Progenitor cell of endocrine pancreas (in vitro differentiated cells): ENCODE measurements around the gene MAG. TPM values are rescaled to one million over a fixed set of nuclear protein-coding genes. Genes with fewer than 3 reads are reported as not detected.
A peak's percentile ranks its signal among the peaks of the same experiment; 100 is the strongest.

Source experiments
- DNase-seq: peaks from one replicate; pipeline ENCODE4 v3.0.0; 2021; ENCODE audit warnings: low spot score; ENCODE audit not compliant: unreplicated experiment
- H3K27ac Mint-ChIP-seq: 2 replicates; pipeline ENCODE4 v1.8.0; 2021; ENCODE audit warnings: mild to moderate bottlenecking, moderate library complexity, mixed read lengths
- H3K27me3 Mint-ChIP-seq: 2 replicates; pipeline ENCODE4 v1.8.0; 2021; ENCODE audit warnings: mixed read lengths
- H3K36me3 Mint-ChIP-seq: 2 replicates; pipeline ENCODE4 v1.8.0; 2022; ENCODE audit warnings: mixed read lengths; ENCODE audit not compliant: insufficient read depth
- H3K4me1 Mint-ChIP-seq: 2 replicates; pipeline ENCODE4 v1.8.0; 2021; ENCODE audit warnings: low read depth, mixed read lengths
- H3K4me3 Mint-ChIP-seq: 2 replicates; pipeline ENCODE4 v1.8.0; 2021; ENCODE audit warnings: low read depth, mild to moderate bottlenecking, moderate library complexity, mixed read lengths
- H3K9me3 Mint-ChIP-seq: 2 replicates; pipeline ENCODE4 v1.8.0; 2021; ENCODE audit warnings: low read depth, mixed read lengths
- total RNA-seq: library from RNA; stranded (reverse); gene quantifications from 2 replicates; pipeline ENCODE4 v1.2.1, GENCODE V29; 2021
- TF ChIP-seq, protein P1 (sequence below): fragments of 200-600 bp; sonication (generic); IDR thresholded peaks from one replicate; pipeline ENCODE4 v1.5.0; 2021; ENCODE audit warnings: antibody characterized with exemption, mild to moderate bottlenecking; ENCODE audit not compliant: unreplicated experiment

Gene MAG
- total RNA-seq, 1 donor from 2014 or later: 1.4 TPM

DNA sequence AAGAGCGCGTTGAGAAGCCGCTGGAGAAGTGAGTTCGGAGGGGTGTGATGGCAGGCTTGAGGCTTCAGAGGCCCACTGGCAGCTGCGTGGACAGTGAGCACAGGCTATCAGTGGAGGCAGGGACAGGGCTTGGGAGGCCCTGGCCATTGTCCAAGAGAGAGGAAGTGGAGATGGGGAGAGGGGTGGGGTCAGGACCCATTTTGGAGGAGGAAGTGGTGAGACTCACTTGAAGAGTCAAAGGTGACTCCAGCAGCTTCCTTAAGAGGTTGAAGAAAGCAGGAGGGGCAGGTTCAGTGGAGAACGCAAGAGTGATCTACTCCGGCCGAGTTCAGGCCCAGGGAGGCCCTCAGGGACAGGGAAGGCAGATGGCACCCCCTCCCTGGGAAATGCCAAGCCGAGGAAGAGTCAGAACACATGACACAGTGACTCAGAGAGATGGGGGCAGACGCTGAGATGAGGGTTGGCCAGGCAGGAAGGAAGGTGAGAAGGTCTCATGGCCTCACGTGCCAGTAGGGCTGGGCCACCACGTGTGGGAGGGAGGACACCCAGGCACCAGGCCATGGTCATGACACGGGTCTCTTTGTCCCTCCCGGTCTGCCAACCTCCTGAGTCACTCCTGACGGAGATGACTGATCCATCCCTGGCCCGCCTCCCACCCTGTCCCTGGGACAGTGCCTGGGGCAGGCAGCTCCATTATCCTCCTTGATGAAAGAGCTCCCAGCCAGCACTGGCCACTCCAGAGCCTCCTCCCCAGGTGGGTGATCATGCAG is 26.9 kb downstream of the MAG start:
- Mint-ChIP-seq H3K27ac (no peak overlapping the region), H3K4me1 (peaks cover 6% of the 10 kb centered on the region), H3K36me3 (no peaks in the 10 kb centered on the region), H3K4me3 (no peak overlapping the region), H3K27me3 (no peaks in the 10 kb centered on the region), H3K9me3 (no peaks in the 10 kb centered on the region)
- DNase-seq: no peak
- TF ChIP-seq, protein P1, sequence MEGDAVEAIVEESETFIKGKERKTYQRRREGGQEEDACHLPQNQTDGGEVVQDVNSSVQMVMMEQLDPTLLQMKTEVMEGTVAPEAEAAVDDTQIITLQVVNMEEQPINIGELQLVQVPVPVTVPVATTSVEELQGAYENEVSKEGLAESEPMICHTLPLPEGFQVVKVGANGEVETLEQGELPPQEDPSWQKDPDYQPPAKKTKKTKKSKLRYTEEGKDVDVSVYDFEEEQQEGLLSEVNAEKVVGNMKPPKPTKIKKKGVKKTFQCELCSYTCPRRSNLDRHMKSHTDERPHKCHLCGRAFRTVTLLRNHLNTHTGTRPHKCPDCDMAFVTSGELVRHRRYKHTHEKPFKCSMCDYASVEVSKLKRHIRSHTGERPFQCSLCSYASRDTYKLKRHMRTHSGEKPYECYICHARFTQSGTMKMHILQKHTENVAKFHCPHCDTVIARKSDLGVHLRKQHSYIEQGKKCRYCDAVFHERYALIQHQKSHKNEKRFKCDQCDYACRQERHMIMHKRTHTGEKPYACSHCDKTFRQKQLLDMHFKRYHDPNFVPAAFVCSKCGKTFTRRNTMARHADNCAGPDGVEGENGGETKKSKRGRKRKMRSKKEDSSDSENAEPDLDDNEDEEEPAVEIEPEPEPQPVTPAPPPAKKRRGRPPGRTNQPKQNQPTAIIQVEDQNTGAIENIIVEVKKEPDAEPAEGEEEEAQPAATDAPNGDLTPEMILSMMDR: no peak

DNA sequence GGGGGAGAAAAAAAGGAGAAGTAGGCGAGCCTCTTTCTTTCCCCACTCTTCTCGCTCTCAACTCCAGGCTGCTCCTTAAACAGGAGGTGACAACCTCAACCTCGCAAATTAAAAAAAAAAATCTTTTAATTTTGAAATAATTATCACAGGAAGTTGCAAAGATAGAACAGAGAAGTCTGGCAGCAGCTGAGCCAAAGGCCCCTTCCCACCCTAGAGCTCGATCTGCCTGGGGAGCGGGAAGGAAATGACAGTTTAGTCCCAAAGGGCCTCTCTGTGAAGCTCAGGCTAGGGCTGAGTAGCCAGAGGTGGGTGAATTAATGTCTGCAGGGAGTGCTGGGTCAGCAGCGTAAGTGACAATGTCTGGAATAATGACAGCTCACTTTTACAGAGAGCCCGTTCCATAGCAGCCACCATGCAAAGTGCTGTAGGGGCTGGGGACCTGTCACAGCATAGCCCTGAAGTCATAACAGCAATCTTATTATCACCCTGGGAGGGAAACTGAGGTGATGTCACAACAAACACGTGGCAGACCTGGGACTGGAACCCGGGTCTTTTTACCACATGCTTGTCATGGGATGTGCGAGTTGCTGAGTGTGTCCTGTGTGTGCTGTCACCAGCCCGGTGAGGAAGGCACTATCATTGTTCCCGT is 28.2 kb downstream of the MAG start:
- Mint-ChIP-seq H3K4me1 (peaks cover 6% of the 10 kb centered on the region), H3K9me3 (no peaks in the 10 kb centered on the region), H3K27ac (no peak overlapping the region)

DNA sequence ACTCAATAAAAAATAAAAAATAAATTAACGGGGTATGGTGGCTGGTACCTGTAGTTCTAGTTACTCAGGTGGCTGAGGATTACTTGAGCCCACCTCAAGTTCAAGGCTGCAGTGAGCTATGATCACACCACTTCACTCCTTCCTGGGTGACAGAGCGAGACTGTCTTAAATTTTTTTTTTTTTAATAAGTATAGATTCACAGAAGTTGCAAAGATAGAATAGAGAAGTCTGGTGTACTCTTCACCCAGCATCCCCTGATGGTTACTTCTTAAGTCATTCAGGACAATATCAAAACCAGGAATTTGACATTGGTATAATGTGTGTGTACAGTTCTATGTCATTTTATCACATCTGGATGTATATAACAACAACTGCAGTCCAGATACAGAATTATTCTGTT is 29.3 kb downstream of the MAG start:
- no peak overlapping the region for H3K27ac Mint-ChIP-seq
- peaks cover 6% of the 10 kb centered on the region for H3K4me1 Mint-ChIP-seq
- TF ChIP-seq, protein P1: no peak
- H3K4me3 Mint-ChIP-seq: no peak overlapping the region
- no peak for DNase-seq
- H3K9me3 Mint-ChIP-seq: no peaks in the 10 kb centered on the region
- H3K36me3 Mint-ChIP-seq: no peaks in the 10 kb centered on the region
- H3K27me3 Mint-ChIP-seq: peaks cover 4% of the 10 kb centered on the region

More for the DNA sequence above, 28.2 kb downstream of the MAG start:
- no peak overlapping the region for H3K4me3 Mint-ChIP-seq
- no peaks in the 10 kb centered on the region for H3K27me3 Mint-ChIP-seq
- TF ChIP-seq, protein P1: no peak
- no peaks in the 10 kb centered on the region for H3K36me3 Mint-ChIP-seq
- no peak for DNase-seq

DNA sequence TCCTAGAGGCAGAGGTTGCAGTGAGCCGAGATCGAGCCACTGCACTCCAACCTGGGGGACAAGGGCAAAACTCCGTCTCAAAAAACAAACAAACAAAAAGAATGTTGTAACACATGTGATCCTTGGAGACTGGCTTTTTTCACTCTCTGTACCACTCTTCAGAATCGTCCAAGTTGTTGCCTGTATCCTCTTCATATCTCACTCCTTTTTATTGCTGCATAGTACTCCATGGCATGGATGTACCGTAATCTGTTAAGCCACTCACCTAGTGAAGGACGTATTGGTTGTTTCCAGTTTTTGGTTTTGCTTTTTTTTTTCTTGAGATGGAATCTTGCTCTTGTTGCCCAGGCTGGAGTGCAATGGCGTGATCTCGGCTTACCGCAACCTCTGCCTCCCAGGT is 30.1 kb downstream of the MAG start:
- TF ChIP-seq, protein P1: no peak
- H3K36me3 Mint-ChIP-seq: no peaks in the 10 kb centered on the region
- no peaks in the 10 kb centered on the region for H3K9me3 Mint-ChIP-seq
- peaks cover 4% of the 10 kb centered on the region for H3K27me3 Mint-ChIP-seq
- H3K27ac Mint-ChIP-seq: no peak overlapping the region
- no peak for DNase-seq
- H3K4me1 Mint-ChIP-seq: peaks cover 3% of the 10 kb centered on the region
- H3K4me3 Mint-ChIP-seq: no peak overlapping the region

DNA sequence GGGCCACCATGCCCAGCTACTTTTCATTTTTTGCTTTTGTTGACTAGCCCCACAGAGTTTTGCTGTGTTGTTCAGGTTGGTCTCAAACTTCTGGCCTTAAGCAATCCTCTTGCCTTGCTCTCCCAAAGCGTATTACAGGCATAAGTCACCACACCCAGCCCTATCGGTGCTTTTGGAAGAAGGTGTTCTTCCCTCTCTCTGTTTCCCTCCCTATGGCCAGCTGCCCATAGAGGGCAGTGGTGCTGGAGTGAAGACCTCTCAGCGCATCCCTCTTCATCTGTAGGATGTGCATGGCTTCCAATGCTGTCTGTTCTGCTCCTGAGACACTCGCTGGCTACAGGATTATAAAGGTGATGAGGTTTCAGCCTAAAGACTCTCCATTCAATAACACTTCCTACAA is 35.7 kb downstream of the MAG start:
- H3K27ac Mint-ChIP-seq: no peak overlapping the region
- H3K27me3 Mint-ChIP-seq: peaks cover 11% of the 10 kb centered on the region
- no peak for DNase-seq
- TF ChIP-seq, protein P1: peak; percentile 27
- no peaks in the 10 kb centered on the region for H3K9me3 Mint-ChIP-seq
- H3K4me1 Mint-ChIP-seq: no peaks in the 10 kb centered on the region
- no peak overlapping the region for H3K4me3 Mint-ChIP-seq
- H3K36me3 Mint-ChIP-seq: no peaks in the 10 kb centered on the region
